Occipital lobe (tissue), 3 donors: Measurements from ENCODE around the gene SPRY2. TPM values are rescaled to one million over a fixed set of nuclear protein-coding genes. Genes with fewer than 3 reads are reported as not detected.

Experiments
- DNase-seq: peaks from one replicate; lab custom pipeline; 2025; lab: John Stamatoyannopoulos, UW
- small RNA-seq: library from RNA; depleted of rRNA; stranded (forward); fragments of <200 nt; gene quantifications from one replicate; pipeline ENCODE3, GENCODE V24; 2014
- total RNA-seq: library from RNA; depleted of rRNA; stranded (reverse); fragments of >200 nt; gene quantifications from one replicate; pipeline ENCODE4 v1.2.3, GENCODE V29; 2014

The SPRY2 gene
- total RNA-seq, 1 donor from 2014 or later = 43.8 TPM

- DNase-seq = no peak
Observed at GRCh38 chr13:80314711-80315653, 25.9 kb downstream of the SPRY2 start.

GRCh38 chr13:80313668-80314256 is 27.2 kb downstream of the SPRY2 start:
- no peak for DNase-seq

DNA sequence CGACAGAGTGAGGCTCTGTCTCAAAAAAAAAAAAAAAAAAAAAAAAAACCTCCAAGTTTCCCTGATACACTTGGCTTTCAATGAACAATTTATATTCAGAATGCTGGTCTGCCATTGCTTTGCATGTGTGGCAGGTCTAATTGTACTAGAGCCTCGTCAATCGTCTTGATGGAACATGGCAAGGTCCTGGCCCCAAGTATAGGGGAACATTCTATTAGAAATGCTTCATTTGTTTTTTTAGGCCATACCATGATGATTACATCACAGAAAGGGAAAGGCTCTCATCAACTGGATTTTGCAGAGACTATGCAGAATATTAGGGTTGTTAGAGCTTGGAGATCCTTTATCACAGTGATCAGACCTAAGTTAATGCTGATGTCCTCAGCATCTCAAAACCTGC is 28.0 kb downstream of the SPRY2 start:
- no peak for DNase-seq

DNA sequence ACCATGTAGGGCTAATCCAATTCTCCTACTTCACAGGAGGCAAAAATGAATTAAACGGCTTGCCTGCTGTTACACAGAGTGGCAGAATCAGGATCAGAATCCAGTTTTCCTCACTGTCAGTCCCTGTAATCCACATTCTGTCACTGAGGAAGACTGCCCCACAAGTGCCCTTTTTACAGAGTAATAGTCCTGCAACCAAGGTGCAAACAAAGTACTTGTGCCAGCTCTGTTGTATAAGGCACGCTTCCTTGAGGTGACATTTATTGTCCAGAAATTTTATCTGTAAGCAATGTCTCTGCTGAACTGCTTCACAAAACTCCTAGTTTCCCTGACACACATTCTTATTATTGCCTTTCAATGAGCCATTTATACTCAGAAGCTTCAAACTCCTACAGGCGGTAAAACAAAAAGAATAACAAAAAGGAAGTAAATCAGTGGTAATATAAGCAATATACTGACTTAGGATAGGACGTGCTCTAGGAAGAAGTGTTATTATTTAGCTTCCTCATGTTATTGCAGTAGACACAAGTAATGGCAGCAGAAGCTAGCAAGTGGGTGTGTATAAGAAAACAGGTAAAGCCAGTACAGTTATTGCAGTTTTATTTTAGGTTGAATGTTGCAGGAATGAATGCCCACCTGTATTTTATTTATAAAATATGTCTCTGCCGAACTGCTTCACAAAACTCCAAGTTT is 28.8 kb downstream of the SPRY2 start:
- no peak for DNase-seq

GRCh38 chr13:80309926-80310325 is 31.0 kb downstream of the SPRY2 start:
- DNase-seq = no peak

- DNase-seq = no peak
Observed at GRCh38 chr13:80307401-80307987, 33.4 kb downstream of the SPRY2 start.

GRCh38 chr13:80306337-80306972 is 34.5 kb downstream of the SPRY2 start:
- no peak for DNase-seq

DNA sequence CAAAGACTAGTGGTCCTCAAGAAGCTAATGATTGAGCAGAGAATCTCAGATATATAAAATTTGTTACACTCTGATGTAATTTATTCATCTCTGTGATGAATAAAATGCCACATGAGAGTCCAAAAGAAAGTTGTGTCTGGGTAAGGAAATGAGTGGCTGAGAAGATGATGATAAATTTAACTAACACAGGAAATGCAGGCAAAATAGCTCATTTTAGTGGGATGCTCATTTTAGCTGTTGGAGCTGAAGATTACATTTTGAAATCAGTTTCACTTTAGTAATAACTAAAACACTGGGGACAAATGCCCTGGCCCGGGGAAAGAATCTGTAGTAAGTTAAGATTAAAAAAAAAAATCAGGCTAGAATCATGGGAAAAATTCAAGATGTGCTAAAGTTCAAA is 35.2 kb downstream of the SPRY2 start:
- DNase-seq = no peak

GRCh38 chr13:80303225-80303811 is 37.6 kb downstream of the SPRY2 start:
- DNase-seq = no peak

- DNase-seq = no peak
Observed at GRCh38 chr13:80299046-80299445, 41.9 kb downstream of the SPRY2 start.

DNA sequence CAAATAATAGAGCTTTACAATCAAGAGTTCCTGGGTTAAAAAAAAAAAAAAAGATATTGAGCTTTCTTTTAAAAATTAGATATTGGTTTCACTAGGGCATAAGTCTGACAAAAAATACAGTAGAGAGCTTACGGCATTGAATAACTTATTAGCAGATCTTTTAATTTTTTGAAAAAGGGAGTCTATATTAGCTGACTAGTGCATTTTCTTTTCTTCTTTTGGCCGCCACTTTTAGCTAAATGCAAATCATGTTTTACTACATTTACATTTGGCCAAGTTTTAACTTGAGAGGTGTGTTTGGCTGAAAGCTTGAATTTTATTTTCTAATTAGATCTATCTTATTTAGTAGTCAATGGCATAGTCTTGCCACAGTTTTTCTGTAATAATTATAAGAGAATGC is 43.4 kb downstream of the SPRY2 start:
- no peak for DNase-seq

DNA sequence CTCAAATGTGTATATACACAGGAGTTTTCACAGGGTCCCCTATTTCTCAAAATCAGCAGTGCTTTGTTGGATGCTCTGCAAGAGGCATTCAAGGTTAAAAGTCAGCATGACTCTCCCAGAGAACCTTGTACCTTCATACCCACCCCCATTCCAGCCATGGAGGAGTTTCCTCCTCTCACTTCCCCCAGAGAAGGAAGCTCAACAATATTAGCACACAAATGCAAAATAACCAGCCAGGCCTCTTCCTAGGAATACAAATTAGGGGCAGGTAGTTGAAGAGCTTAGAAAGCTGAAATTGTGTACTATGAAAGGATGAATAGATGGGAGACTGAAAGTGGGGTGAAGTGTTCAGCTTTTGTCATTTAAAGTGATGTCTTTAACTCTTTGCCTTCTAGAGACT is 43.8 kb downstream of the SPRY2 start:
- DNase-seq = no peak

- no peak for DNase-seq
Observed at GRCh38 chr13:80296638-80297037, 44.3 kb downstream of the SPRY2 start.

DNA sequence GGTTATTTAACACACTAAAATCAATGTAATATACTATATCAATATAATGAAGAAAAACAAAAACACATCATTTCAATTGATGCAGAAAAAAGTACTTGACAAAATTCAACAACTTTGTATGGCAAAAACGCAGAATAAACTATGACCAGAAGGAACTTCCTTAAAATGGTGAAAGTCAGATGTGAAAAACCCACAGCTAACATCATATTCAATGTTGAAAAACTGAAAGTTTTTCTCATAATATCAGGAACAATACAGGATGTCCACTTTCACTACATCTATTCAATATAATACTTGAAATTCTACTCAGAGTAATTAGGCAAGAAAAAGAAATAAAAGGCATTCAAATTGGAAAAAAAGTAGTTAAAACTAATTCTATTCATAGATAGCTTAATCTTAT is 50.3 kb downstream of the SPRY2 start:
- DNase-seq = no peak

Small RNA genes lying within 50 kb of the gene (small RNA-seq; reads per million reads assigned to genes)
- gene RNU6-61P = not detected
